ENCODE data around the gene HECTD4.
"Not testable (repeated sequence)": the region's sequence is repeated elsewhere in the genome, so short reads cannot be mapped to it uniquely, and the experiment has no call there.

HECTD4 gene

GRCh38 chr12:112406519-112407488 is 24.6 kb upstream of the HECTD4 start:
- FAIRE-seq = no peak

GRCh38 chr12:112401903-112402498 is 19.8 kb upstream of the HECTD4 start:
- FAIRE-seq = no peak

DNA sequence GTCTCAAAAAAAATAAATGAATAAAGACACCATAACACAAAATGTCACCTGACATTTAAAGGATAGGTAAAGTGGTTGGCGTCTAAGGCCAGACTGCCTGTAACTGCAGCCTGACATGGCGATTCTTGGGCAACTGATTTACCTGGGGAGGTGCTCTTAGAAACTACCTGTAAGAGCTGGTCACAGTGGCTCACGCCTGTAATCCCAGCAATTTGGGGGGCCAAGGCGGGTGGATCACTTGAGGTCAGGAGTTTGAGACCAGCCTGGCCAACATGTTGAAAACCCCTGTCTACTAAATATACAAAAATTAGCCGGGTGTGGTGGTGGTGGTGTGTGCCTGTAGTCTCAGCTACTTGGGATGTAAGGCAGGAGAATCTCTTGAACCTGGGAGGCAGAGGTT is 18.8 kb upstream of the HECTD4 start:
- no peak for FAIRE-seq

- no peak for FAIRE-seq
Measured at GRCh38 chr12:112393328-112393727, 11.1 kb upstream of the HECTD4 start.

GRCh38 chr12:112389922-112390654 is 7.9 kb upstream of the HECTD4 start:
- FAIRE-seq = not testable (repeated sequence)

DNA sequence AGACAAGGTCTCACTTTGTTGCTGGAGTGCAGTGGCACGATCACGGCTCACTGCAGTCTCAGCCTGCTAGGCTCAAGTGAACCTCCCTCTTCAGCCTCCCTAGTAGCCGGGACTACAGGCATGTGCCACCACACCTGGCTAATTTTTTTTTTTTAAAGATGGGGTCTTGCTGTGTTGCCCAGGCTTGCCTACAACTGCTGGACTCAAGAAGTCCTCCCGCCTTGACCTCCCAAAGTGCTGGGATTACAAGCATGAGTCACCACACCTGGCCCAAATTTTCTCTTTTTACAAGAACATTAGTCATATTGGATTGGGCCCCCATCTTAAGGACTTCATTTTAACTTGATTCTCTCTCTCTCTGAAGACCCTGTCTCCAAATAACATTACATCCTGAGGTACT is 7.0 kb upstream of the HECTD4 start:
- FAIRE-seq = no peak

- FAIRE-seq = no peak
Measured at GRCh38 chr12:112386726-112387125, 4.5 kb upstream of the HECTD4 start.

GRCh38 chr12:112382866-112383265 is 635 bp upstream of the HECTD4 start:
- FAIRE-seq = no peak

DNA sequence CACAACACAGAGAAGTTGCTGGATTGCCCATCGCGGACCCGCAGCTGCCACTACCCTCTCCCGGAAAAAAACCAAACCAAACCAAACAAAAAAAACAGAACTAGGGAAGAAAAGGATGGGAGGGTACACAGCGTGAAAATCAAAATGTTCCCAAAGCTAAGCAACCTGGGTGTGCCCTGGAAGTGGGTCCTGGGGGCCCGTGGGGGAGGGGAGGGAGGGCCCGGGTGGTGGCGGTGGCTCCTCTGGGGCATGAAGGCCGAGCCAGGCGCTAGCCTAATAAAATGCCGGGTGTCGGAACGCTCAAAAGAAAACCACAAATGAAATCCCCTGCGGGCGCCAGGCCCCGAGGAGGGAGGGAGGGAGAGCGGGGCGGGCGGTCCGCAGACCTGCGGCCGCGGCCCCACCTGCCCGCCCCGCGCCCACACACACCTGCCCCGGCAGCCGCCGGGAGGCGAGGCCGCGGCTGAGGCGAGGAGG is 787 bp downstream of the HECTD4 start:
- no peak for FAIRE-seq

GRCh38 chr12:112380663-112381405 is 1.4 kb downstream of the HECTD4 start:
- FAIRE-seq = no peak

DNA sequence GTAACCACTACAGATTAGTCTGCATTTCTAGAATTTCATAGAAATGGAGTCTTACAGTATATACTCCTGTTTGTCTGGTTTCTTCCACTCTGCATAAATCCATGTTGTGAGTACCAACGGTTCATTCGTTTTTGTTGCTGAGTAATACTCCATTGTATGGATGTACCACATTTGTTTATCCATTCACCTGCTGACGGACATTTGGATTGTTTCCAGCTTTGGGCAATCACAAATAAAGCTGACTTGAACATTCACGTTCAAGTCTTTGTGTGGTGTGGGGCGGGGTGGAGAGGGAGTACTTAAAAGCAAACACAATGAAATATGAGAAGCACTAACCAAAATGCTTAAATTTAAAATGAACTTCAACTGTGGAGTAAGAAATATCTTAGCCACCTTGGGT is 7.1 kb downstream of the HECTD4 start:
- no peak for FAIRE-seq

DNA sequence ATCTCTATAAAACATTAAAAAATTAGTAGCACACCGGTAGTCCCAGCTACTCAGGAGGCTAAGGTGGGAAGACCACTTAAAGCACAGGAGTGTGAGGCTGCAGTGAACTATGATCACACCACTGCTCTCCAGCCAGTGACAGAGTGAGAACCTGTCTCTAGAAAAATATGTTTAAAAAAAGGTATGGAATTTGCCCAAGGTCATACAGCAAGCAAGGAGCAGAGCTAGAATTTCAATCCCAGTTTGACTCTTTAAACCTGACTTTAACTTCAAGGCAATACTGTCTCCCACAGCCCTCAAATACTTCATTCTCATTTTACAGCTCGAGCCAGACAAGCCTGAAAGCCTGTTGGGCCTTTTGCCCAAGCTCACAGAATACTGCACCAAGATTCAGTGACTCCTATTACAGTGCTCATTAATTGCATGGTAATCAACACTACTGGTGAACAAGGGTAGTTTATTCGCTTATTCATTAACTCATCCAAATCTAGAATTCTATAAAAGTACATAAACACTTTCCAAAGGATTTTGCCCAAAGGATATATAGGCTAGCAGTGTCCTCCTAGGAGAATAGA is 8.0 kb downstream of the HECTD4 start:
- no peak for FAIRE-seq

DNA sequence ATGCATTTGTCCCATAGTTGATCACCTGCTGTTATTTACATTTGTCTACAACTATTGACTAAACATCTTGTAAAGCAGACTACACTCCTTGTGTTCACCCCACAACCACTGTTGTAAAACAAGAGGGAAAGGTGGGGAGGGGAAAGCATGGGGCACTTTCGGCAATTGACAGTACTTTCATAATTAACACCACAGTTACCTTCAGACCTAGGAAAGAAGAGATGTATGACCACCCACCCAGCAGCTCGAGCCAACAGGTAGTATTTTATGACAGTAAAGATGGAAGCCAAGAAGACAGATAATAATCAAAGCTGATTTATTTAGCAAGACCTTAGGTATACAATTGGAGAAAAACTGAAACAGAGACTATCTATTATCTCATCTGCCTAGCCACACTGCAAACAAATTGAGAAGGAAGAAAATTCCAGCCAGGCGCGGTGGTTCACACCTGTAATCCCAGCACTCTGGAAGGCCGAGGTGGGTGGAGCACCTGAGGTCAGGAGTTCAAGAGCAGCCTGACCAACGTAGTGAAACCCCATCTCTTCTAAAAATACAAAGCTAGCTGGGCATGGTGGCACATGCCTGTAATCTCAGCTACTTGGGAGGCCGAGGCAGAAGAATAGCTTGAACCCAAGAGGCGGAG is 11.2 kb downstream of the HECTD4 start:
- FAIRE-seq = no peak

DNA sequence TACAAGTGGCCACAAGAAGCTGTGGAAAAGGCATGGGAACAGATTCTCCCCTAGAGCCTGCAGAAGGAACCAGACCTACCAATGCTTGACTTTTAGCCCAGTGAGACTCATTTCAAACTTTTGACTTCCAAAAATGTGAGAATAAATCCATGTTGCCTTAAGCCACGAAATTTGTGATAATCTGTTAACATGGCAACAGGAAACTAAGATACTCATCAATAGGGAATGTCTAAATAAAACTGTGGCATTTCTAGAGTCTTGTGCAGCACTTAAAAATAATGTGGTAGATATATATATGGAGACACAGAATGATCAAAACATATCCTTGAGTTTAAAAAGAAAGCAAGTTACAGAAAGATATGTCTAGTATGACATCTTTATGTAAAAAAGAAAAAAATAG is 12.0 kb downstream of the HECTD4 start:
- no peak for FAIRE-seq

DNA sequence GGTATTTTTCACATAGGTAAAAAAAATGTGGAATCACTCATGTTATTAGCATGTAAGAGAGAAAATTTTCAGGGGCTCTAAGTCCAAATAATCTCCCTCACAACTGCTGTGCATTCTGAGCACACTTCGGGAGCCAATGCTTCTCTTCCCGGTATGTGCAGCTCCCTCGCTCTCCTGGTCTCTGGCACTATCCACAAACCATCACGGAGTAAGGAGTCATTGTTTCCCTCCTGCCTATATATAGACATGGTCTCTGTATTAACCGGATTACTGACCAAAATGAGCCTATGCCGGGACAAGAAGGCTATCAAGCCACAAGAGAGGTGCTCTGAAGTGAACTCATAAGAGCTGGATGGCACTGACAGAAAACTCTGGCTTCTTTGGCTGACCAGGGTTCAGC is 13.4 kb downstream of the HECTD4 start:
- FAIRE-seq = no peak

DNA sequence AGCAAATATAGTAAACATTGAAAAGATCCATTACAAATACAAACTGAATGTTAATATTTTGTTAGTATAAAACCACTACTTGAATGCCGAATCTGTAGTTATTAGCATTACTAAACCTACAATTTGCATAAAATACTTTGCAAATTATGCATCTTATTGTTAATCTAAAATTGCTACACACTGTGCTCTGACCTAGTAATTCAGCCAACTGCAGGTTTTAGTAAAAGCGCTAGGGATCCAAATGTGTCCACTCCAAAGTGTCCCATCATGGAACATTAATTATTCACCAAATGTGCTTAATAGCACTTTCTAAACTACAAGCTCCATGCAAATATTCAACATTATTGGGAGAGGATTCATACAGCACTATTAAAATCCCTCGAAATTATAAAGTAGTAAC is 14.3 kb downstream of the HECTD4 start:
- FAIRE-seq = no peak

GRCh38 chr12:112362310-112362709 is 19.9 kb downstream of the HECTD4 start:
- no peak for FAIRE-seq

- no peak for FAIRE-seq
Measured at GRCh38 chr12:112361271-112361670, 21.0 kb downstream of the HECTD4 start.

GRCh38 chr12:112359290-112359689 is 22.9 kb downstream of the HECTD4 start:
- no peak for FAIRE-seq

DNA sequence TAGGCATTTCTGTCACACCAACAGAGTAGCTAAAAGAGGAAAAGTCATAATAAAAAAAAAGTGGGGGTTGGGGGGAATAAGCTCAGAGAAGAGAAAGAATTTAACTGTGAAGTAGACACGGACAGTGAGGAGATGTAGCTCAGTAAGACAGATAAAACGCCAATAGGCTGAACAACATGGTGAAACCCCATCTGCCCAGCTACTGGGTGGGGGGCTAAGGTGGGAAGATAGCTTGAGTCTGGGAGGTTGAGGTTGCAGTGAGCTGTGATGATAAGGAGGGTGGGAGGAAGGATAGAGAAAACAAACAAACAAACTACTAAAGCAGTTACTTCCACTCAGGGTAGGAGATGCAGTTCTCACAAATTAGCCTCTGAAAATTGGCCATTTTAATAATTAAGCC is 25.0 kb downstream of the HECTD4 start:
- FAIRE-seq = no peak

DNA sequence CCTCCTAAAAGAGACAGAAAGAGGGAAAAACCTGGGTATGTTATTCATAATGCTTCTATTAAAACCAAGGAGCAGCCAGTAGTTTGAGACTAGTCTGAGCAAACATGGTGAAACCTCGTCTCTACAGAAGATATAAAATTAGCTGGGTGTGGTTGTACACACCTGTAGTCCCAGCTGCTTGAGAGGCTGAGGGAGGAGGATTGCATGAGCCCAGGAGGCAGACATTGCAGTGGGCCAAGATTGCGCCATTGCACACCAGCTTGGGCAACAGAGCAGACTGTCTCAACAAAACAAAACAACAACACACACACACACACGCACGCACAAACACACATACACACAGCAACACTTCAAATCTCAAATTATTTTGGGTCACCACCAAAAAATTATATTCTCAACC is 27.8 kb downstream of the HECTD4 start:
- no peak for FAIRE-seq

- FAIRE-seq = no peak
Measured at GRCh38 chr12:112353393-112353792, 28.8 kb downstream of the HECTD4 start.
